K562 (cell line): ENCODE measurements around the gene SLC1A7.

Experiments
- TARDBP ChIP-seq: fragments of 450-650 bp; IDR thresholded peaks from 2 replicates; pipeline ENCODE4 v1.6.1; 2016
- YY1 ChIP-seq, 3 experiments: IDR thresholded peaks; 2 replicates each; pipeline ENCODE4 v1.6.1; 2011; ENCODE audit warnings: low read length in 2 of 3, mild to moderate bottlenecking in 2 of 3, moderate library complexity in 2 of 3, borderline replicate concordance in 1 of 3, control low read depth in 1 of 3, low read depth in 1 of 3; ENCODE audit not compliant: insufficient read depth in 3 of 3, insufficient replicate concordance in 2 of 3, control insufficient read depth in 1 of 3, insufficient read length in 1 of 3; ENCODE audit errors: extremely low read depth in 1 of 3
- ZNF274 ChIP-seq: IDR thresholded peaks from 2 replicates; pipeline ENCODE4 v1.6.1; 2011; ENCODE audit warnings: low read depth, mild to moderate bottlenecking, low read length, moderate library complexity, borderline replicate concordance
- TF ChIP-seq, protein P1 (sequence below), 3 experiments: IDR thresholded peaks in 2 of 3; conservative IDR thresholded peaks in 1 of 3; 2 replicates each; pipeline ENCODE4 v1.5.1; 2011 to 2012; ENCODE audit warnings: low read length in 3 of 3, mild to moderate bottlenecking in 3 of 3, control low read depth in 2 of 3, improper control_type of control experiment in 1 of 3, inconsistent platforms in 1 of 3, low read depth in 1 of 3, mixed read lengths in 1 of 3, moderate library complexity in 1 of 3; ENCODE audit not compliant: insufficient read depth in 2 of 3
- TF ChIP-seq, protein P2 (sequence below): fragments of 250-450 bp; sonication (Bioruptor Pico); IDR thresholded peaks from 2 replicates; pipeline ENCODE4 v1.5.0; 2020; ENCODE audit warnings: mild to moderate bottlenecking
- TF ChIP-seq, protein P3 (sequence below), 2 experiments: fragments of 450-650 bp; formaldehyde crosslinking in 1 of 2; IDR thresholded peaks; 2 replicates each; pipeline versions ENCODE4 v1.4.0 to v1.6.1; 2014 to 2020; ENCODE audit warnings: mild to moderate bottlenecking in 2 of 2, borderline replicate concordance in 1 of 2, low read depth in 1 of 2

DNA sequence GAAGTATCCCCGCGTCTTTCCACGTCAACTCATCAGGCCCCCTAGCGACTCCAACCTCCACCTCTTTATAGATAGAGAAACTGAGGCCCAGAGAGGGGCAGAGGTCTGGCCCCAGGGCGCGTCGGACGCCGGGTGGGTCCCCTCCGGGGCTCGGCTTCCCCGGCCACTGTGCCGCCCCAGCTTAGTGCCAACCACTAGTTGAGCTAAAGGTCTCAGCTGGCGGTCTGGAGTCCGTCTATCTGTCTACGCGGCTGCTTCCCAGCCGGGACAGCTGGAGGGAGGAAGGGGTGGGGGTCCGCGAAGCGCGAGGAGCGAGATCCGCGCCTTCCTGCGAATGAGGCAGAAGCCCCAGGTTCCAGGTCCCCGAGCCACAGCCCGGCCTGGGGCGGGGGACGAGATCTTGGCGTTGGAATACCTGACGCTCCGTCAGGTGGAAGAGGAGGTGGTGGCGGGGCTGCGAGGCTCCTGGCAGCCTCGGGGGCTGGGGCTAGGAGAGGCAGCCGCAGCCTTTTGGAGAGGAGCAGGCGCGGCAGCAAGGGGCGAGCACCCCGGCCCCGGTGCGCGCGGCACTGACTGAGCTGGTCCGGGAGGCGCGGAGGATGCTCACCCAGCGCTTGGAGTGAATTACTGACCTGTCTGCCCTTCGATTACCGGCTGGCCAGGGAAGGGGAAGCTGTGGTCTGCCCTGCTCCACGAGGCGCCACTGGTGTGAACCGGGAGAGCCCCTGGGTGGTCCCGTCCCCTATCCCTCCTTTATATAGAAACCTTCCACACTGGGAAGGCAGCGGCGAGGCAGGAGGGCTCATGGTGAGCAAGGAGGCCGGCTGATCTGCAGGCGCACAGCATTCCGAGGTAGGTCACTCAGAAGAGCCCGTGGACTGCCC lies 79.5 kb downstream of the SLC1A7 start:
- TF ChIP-seq ZNF274 (no peak), YY1 (IDR thresholded peaks at IDR 0.05; ENCODE audit: borderline replicate concordance in 1 of 3, control insufficient read depth in 1 of 3, extremely low read depth in 1 of 3, insufficient read depth in 3 of 3, insufficient read length in 1 of 3, insufficient replicate concordance in 2 of 3, low read depth in 1 of 3, low read length in 2 of 3) (no peak), TARDBP (no peak)
- TF ChIP-seq, protein P1, sequence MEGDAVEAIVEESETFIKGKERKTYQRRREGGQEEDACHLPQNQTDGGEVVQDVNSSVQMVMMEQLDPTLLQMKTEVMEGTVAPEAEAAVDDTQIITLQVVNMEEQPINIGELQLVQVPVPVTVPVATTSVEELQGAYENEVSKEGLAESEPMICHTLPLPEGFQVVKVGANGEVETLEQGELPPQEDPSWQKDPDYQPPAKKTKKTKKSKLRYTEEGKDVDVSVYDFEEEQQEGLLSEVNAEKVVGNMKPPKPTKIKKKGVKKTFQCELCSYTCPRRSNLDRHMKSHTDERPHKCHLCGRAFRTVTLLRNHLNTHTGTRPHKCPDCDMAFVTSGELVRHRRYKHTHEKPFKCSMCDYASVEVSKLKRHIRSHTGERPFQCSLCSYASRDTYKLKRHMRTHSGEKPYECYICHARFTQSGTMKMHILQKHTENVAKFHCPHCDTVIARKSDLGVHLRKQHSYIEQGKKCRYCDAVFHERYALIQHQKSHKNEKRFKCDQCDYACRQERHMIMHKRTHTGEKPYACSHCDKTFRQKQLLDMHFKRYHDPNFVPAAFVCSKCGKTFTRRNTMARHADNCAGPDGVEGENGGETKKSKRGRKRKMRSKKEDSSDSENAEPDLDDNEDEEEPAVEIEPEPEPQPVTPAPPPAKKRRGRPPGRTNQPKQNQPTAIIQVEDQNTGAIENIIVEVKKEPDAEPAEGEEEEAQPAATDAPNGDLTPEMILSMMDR (IDR thresholded peaks at IDR 0.05 in 2 of 3, conservative IDR thresholded peaks at IDR 0.05 in 1 of 3; ENCODE audit: insufficient read depth in 2 of 3, low read depth in 1 of 3, low read length in 3 of 3) = no peak
- TF ChIP-seq, protein P2, sequence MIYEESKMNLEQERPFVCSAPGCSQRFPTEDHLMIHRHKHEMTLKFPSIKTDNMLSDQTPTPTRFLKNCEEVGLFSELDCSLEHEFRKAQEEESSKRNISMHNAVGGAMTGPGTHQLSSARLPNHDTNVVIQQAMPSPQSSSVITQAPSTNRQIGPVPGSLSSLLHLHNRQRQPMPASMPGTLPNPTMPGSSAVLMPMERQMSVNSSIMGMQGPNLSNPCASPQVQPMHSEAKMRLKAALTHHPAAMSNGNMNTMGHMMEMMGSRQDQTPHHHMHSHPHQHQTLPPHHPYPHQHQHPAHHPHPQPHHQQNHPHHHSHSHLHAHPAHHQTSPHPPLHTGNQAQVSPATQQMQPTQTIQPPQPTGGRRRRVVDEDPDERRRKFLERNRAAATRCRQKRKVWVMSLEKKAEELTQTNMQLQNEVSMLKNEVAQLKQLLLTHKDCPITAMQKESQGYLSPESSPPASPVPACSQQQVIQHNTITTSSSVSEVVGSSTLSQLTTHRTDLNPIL (CRISPR knock-in tag) = no peak
- TF ChIP-seq, protein P3, sequence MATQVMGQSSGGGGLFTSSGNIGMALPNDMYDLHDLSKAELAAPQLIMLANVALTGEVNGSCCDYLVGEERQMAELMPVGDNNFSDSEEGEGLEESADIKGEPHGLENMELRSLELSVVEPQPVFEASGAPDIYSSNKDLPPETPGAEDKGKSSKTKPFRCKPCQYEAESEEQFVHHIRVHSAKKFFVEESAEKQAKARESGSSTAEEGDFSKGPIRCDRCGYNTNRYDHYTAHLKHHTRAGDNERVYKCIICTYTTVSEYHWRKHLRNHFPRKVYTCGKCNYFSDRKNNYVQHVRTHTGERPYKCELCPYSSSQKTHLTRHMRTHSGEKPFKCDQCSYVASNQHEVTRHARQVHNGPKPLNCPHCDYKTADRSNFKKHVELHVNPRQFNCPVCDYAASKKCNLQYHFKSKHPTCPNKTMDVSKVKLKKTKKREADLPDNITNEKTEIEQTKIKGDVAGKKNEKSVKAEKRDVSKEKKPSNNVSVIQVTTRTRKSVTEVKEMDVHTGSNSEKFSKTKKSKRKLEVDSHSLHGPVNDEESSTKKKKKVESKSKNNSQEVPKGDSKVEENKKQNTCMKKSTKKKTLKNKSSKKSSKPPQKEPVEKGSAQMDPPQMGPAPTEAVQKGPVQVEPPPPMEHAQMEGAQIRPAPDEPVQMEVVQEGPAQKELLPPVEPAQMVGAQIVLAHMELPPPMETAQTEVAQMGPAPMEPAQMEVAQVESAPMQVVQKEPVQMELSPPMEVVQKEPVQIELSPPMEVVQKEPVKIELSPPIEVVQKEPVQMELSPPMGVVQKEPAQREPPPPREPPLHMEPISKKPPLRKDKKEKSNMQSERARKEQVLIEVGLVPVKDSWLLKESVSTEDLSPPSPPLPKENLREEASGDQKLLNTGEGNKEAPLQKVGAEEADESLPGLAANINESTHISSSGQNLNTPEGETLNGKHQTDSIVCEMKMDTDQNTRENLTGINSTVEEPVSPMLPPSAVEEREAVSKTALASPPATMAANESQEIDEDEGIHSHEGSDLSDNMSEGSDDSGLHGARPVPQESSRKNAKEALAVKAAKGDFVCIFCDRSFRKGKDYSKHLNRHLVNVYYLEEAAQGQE (IDR thresholded peaks at IDR 0.05; ENCODE audit: borderline replicate concordance) = no peak
- TF ChIP-seq, protein P3 (CRISPR knock-in tag; IDR thresholded peaks at IDR 0.05; ENCODE audit: low read depth) = no peak
